ENCODE results near the gene SHMT2. TPM values are rescaled to one million over a fixed set of nuclear protein-coding genes. Genes with fewer than 3 reads are reported as not detected.

SHMT2 gene
- total RNA-seq, 2 donors from 2014 or later = 28.8 to 36.9 TPM

DNA sequence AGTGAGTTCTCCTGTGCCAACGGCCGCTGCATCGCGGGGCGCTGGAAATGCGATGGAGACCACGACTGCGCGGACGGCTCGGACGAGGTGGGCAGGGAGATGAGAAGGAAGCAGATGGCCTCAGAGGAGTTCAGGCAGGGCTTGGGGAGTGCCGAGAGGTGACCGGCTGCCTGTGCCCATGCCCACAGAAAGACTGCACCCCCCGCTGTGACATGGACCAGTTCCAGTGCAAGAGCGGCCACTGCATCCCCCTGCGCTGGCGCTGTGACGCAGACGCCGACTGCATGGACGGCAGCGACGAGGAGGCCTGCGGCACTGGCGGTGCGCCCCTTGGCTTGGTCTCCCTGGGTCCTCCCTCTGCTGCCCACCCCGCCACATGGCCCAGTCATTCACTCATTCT, 26.3 kb upstream of the SHMT2 start:
- no peaks in the 10 kb centered on the region for H3K27me3 Mint-ChIP-seq
- no peaks in the 10 kb centered on the region for H3K9me3 ChIP-seq (ENCODE audit: control insufficient read depth, low read length, poor library complexity, severe bottlenecking)
- no peaks in the 10 kb centered on the region for H3K36me3 Mint-ChIP-seq (ENCODE audit: low read depth)
- DNase-seq (no peak), ATAC-seq (no peak)
- no peaks in the 10 kb centered on the region for H3K4me1 Mint-ChIP-seq
- H3K4me3 Mint-ChIP-seq = no peak overlapping the region
- no peak overlapping the region for H3K27ac Mint-ChIP-seq

DNA sequence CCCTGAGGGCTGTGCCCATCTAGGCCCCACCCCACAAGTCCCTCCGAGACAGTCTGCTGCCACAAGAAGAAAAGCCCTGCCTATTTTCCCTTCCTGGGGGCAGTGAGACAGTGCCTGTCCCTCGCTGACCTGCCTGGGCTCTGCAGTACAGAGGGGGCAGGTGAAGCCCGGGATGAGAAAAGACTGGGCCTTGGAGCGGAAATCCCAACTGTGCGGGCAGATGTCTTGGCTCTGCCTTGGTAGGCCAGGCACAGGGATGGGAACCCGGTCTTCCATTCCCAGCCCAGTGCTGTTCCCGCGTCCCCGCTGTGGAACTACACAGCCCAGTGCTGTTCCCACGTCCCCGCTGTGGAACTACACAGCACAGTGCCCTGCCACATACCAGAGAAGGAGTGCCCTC, 25.7 kb upstream of the SHMT2 start:
- no peak overlapping the region for H3K4me3 Mint-ChIP-seq
- no peaks in the 10 kb centered on the region for H3K27me3 Mint-ChIP-seq
- DNase-seq (no peak), ATAC-seq (no peak)
- H3K27ac Mint-ChIP-seq = no peak overlapping the region
- no peaks in the 10 kb centered on the region for H3K36me3 Mint-ChIP-seq (ENCODE audit: low read depth)
- H3K9me3 ChIP-seq (ENCODE audit: control insufficient read depth, low read length, poor library complexity, severe bottlenecking) = no peaks in the 10 kb centered on the region
- no peaks in the 10 kb centered on the region for H3K4me1 Mint-ChIP-seq

DNA sequence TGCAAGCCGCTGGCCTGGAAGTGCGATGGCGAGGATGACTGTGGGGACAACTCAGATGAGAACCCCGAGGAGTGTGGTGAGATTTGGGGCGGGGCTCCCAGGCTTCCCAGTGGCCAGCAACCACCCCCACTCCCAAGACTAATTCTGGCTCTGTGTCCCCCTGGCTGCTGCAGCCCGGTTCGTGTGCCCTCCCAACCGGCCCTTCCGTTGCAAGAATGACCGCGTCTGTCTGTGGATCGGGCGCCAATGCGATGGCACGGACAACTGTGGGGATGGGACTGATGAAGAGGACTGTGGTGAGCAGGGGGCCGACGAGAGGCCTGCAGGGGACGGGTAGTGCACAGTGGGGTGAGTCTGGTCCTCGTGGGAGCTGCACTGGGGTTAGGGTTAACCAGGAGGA, 25.1 kb upstream of the SHMT2 start:
- Mint-ChIP-seq H3K27ac (no peak overlapping the region), H3K36me3 (ENCODE audit: low read depth) (no peaks in the 10 kb centered on the region), H3K27me3 (no peaks in the 10 kb centered on the region), H3K4me3 (no peak overlapping the region), H3K4me1 (no peaks in the 10 kb centered on the region)
- ATAC-seq (no peak), DNase-seq (no peak)
- H3K9me3 ChIP-seq (ENCODE audit: control insufficient read depth, low read length, poor library complexity, severe bottlenecking) = no peaks in the 10 kb centered on the region

DNA sequence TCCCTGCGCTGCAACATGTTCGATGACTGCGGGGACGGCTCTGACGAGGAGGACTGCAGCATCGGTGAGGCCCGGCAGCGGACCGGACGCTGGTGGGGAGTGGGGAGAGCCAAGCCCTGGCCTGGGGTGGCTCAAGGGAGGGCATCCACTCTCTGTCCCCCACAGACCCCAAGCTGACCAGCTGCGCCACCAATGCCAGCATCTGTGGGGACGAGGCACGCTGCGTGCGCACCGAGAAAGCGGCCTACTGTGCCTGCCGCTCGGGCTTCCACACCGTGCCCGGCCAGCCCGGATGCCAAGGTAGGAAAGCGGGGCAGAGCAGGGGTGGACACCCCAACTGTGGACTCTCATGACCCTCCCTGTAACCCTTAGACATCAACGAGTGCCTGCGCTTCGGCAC, 24.3 kb upstream of the SHMT2 start:
- H3K9me3 ChIP-seq (ENCODE audit: control insufficient read depth, low read length, poor library complexity, severe bottlenecking) = no peaks in the 10 kb centered on the region
- ATAC-seq (no peak), DNase-seq (no peak)
- H3K4me1 Mint-ChIP-seq = no peaks in the 10 kb centered on the region
- no peak overlapping the region for H3K4me3 Mint-ChIP-seq
- H3K27me3 Mint-ChIP-seq = no peaks in the 10 kb centered on the region
- H3K36me3 Mint-ChIP-seq (ENCODE audit: low read depth) = no peaks in the 10 kb centered on the region
- no peak overlapping the region for H3K27ac Mint-ChIP-seq

DNA sequence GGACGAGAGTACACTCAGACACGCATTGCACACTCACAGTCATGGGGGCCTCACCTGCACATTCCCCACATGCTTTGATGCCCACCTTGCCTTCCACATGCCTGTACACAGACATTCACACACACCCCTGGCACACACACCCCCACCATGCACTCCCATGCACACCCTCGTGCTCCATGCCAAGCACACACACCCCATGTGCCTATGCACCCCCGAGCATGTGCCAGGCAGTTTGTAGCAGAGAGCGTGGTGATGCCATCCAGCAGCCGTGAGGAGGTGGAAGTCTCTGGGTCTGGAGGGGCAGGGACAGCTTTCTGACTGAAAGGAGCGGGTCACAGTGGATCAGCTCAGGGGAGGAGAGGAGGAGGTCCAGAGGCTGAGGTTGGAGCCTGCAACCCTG, 23.6 kb upstream of the SHMT2 start:
- no peaks in the 10 kb centered on the region for H3K27me3 Mint-ChIP-seq
- ATAC-seq (no peak), DNase-seq (no peak)
- no peaks in the 10 kb centered on the region for H3K36me3 Mint-ChIP-seq (ENCODE audit: low read depth)
- H3K27ac Mint-ChIP-seq = no peak overlapping the region
- no peaks in the 10 kb centered on the region for H3K9me3 ChIP-seq (ENCODE audit: control insufficient read depth, low read length, poor library complexity, severe bottlenecking)
- H3K4me3 Mint-ChIP-seq = no peak overlapping the region
- H3K4me1 Mint-ChIP-seq = no peaks in the 10 kb centered on the region

DNA sequence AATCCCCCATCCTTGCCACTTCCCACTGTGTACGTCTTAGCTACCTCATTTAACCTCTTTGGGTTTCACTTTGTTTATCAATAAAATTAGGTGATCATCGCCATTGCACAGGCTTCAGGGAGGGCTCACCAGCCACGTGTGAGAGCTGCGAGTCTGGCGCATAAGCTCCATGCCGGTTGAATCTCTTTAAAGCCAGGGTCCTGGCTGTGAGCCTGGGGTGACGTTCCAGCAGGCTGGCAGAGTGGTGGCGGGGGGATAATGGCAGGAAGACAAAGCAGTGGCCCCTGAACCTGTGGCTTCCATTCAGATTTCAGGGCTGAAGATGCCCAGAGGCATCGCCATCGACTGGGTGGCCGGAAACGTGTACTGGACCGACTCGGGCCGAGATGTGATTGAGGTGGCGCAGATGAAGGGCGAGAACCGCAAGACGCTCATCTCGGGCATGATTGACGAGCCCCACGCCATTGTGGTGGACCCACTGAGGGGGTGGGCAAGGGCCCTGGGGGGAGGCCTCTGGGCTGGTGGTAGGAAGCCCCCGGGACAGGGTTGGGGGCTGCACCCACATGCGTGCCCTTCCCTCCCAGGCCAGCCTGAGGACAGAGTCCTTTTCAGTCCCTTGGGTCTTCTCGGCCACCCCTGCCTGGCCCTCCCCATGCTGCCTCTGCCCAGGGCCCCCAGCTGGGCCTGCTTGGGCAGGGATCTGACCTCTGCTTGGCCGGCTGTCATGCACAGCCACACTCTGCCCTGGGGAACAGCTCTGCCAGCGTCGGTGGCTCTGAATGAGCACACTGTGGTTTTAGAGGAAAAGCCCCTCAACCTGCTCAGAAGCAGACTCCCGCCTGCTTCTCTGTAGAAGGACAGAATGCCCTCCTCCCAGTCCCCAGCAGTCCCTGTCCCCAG, 21.5 kb upstream of the SHMT2 start:
- Mint-ChIP-seq H3K36me3 (ENCODE audit: low read depth) (no peaks in the 10 kb centered on the region), H3K4me1 (no peaks in the 10 kb centered on the region), H3K27me3 (no peaks in the 10 kb centered on the region), H3K27ac (no peak overlapping the region), H3K4me3 (no peak overlapping the region)
- no peak for ATAC-seq
- no peaks in the 10 kb centered on the region for H3K9me3 ChIP-seq (ENCODE audit: control insufficient read depth, low read length, poor library complexity, severe bottlenecking)
- no peak for DNase-seq

DNA sequence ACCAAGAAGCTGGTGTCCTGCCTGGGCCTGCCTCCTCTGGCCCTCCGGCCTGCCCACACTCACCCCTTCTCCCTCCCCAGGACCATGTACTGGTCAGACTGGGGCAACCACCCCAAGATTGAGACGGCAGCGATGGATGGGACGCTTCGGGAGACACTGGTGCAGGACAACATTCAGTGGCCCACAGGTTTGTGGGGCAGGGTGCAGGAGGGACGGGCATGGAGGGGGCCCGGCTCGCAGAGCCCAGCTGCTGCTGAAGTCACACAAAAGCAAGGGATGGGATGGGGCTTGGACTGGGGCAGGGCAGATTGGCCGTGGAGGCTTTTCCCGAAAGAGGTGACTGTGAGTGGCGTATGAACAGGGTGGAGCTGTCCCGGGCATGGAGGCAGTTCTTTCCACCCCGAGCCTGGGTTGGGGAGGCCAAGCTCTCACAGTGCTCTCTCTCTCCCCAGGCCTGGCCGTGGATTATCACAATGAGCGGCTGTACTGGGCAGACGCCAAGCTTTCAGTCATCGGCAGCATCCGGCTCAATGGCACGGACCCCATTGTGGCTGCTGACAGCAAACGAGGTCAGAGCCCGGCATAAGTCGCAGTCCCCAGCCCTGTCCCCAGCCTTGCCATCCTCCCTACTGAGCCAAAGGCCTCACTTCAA, 20.8 kb upstream of the SHMT2 start:
- H3K4me1 Mint-ChIP-seq = peaks cover 6% of the 10 kb centered on the region
- no peak for DNase-seq
- H3K4me3 Mint-ChIP-seq = no peak overlapping the region
- H3K27ac Mint-ChIP-seq = no peak overlapping the region
- H3K27me3 Mint-ChIP-seq = peaks cover 6% of the 10 kb centered on the region
- no peaks in the 10 kb centered on the region for H3K36me3 Mint-ChIP-seq (ENCODE audit: low read depth)
- no peaks in the 10 kb centered on the region for H3K9me3 ChIP-seq (ENCODE audit: control insufficient read depth, low read length, poor library complexity, severe bottlenecking)
- no peak for ATAC-seq

DNA sequence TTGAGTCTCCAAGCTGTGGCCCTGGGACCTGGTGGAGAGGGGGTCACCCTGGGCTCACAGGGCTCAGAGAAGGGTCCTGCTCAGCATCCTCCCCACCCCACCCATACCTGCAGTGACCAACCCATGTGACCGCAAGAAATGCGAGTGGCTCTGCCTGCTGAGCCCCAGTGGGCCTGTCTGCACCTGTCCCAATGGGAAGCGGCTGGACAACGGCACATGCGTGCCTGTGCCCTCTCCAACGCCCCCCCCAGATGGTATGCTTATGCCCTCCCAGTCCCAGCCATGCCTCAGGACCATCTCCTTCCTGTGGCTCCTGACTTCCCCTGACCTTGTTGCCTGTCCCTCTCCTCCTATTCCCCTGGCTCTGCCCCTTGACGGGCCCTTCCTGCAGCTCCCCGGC, 19.6 kb upstream of the SHMT2 start:
- Mint-ChIP-seq H3K4me3 (no peak overlapping the region), H3K36me3 (ENCODE audit: low read depth) (no peaks in the 10 kb centered on the region), H3K4me1 (peaks cover 14% of the 10 kb centered on the region), H3K27me3 (peaks cover 17% of the 10 kb centered on the region), H3K27ac (no peak overlapping the region)
- no peaks in the 10 kb centered on the region for H3K9me3 ChIP-seq (ENCODE audit: control insufficient read depth, low read length, poor library complexity, severe bottlenecking)
- DNase-seq (no peak), ATAC-seq (no peak)

DNA sequence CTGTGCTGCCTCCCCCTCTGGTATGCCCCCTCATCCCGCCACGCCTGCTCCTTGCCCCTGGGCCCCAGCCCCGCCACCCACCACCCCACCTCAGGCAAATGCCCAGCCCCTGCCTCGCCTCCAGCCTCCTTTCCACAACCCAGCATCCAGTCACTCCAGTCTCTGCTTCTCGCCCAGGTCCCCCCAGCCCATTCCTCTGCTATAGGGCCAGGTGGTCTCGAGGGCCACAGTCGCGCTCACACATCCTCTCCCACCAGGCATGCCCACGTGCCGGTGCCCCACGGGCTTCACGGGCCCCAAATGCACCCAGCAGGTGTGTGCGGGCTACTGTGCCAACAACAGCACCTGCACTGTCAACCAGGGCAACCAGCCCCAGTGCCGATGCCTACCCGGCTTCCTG, 19.1 kb upstream of the SHMT2 start:
- H3K4me3 Mint-ChIP-seq = no peak overlapping the region
- no peaks in the 10 kb centered on the region for H3K9me3 ChIP-seq (ENCODE audit: control insufficient read depth, low read length, poor library complexity, severe bottlenecking)
- ATAC-seq = no peak
- H3K27ac Mint-ChIP-seq = no peak overlapping the region
- no peak for DNase-seq
- peaks cover 18% of the 10 kb centered on the region for H3K4me1 Mint-ChIP-seq
- no peaks in the 10 kb centered on the region for H3K36me3 Mint-ChIP-seq (ENCODE audit: low read depth)
- H3K27me3 Mint-ChIP-seq = peaks cover 23% of the 10 kb centered on the region

DNA sequence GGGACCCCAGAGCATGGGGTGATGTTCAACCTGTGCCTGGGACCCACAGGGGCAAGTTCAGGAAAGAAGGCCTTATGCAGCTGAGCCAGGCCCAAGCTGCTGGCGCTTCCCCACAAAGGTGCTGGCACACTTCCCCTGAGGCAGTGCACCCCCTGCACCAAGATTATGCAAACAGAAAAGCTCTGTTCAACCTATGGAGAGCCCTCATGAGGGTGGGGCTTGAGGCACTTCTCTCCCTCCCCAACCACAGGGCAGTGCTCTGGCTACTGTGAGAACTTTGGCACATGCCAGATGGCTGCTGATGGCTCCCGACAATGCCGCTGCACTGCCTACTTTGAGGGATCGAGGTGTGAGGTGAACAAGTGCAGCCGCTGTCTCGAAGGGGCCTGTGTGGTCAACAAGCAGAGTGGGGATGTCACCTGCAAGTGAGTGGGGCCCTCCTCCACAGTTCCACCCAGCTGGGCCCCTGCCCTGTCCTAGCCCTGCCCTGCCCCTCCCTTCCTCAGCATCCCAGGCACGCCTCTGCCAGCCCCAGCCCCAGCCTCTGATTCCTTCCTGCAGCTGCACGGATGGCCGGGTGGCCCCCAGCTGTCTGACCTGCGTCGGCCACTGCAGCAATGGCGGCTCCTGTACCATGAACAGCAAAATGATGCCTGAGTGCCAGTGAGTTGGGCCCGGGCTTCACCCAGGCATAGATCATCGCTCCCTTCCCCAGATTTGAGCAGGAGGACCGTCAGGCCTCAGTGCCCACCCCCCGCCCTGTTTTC, 18.4 kb upstream of the SHMT2 start:
- Mint-ChIP-seq H3K36me3 (ENCODE audit: low read depth) (no peaks in the 10 kb centered on the region), H3K4me3 (no peak overlapping the region), H3K27ac (no peak overlapping the region), H3K27me3 (peaks cover 29% of the 10 kb centered on the region), H3K4me1 (peaks cover 24% of the 10 kb centered on the region)
- no peak for ATAC-seq
- no peak for DNase-seq
- no peaks in the 10 kb centered on the region for H3K9me3 ChIP-seq (ENCODE audit: control insufficient read depth, low read length, poor library complexity, severe bottlenecking)

DNA sequence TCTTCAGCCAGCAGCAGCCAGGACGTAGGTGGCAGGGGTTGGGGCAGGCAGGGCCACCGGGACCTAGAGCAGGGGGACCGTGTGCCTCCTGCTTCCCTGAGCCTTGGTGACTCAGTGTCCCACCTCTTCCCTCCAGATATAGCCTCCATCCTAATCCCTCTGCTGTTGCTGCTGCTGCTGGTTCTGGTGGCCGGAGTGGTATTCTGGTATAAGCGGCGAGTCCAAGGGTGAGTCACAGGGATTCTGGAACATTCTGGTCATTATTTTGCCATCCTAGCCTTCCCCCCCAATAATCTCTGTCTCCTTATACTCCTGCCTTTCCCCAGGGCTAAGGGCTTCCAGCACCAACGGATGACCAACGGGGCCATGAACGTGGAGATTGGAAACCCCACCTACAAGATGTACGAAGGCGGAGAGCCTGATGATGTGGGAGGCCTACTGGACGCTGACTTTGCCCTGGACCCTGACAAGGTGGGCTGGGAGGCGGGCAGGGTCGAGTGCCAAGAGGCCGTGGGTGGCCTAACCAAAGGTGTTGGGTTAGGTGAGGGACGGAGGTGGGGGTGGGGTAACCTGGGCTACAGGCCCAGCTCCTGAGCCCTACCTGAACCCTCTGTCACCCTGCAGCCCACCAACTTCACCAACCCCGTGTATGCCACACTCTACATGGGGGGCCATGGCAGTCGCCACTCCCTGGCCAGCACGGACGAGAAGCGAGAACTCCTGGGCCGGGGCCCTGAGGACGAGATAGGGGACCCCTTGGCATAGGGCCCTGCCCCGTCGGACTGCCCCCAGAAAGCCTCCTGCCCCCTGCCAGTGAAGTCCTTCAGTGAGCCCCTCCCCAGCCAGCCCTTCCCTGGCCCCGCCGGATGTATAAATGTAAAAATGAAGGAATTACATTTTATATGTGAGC, 17.5 kb upstream of the SHMT2 start:
- Mint-ChIP-seq H3K36me3 (ENCODE audit: low read depth) (no peaks in the 10 kb centered on the region), H3K27ac (no peak overlapping the region), H3K4me1 (peaks cover 24% of the 10 kb centered on the region), H3K27me3 (peaks cover 29% of the 10 kb centered on the region), H3K4me3 (no peak overlapping the region)
- DNase-seq (no peak), ATAC-seq (no peak)
- H3K9me3 ChIP-seq (ENCODE audit: control insufficient read depth, low read length, poor library complexity, severe bottlenecking) = no peaks in the 10 kb centered on the region

DNA sequence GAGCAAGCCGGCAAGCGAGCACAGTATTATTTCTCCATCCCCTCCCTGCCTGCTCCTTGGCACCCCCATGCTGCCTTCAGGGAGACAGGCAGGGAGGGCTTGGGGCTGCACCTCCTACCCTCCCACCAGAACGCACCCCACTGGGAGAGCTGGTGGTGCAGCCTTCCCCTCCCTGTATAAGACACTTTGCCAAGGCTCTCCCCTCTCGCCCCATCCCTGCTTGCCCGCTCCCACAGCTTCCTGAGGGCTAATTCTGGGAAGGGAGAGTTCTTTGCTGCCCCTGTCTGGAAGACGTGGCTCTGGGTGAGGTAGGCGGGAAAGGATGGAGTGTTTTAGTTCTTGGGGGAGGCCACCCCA, 16.8 kb upstream of the SHMT2 start:
- no peak for DNase-seq
- Mint-ChIP-seq H3K4me1 (peaks cover 29% of the 10 kb centered on the region), H3K27ac (no peak overlapping the region), H3K4me3 (no peak overlapping the region), H3K36me3 (ENCODE audit: low read depth) (no peaks in the 10 kb centered on the region), H3K27me3 (peaks cover 35% of the 10 kb centered on the region)
- H3K9me3 ChIP-seq (ENCODE audit: control insufficient read depth, low read length, poor library complexity, severe bottlenecking) = no peaks in the 10 kb centered on the region
- no peak for ATAC-seq

Measured in T-helper 17 cell (primary cell).